Mucosa of stomach (tissue), 1 donor: ENCODE results near the gene PRKN.

Source experiments
- H3K27me3 ChIP-seq: one replicate; pipeline ENCODE4 v1.7.0; 2013; ENCODE audit warnings: mild to moderate bottlenecking, low read length; ENCODE audit not compliant: control insufficient read depth, insufficient read depth
- H3K36me3 ChIP-seq: one replicate; pipeline ENCODE4 v1.7.0; 2013; ENCODE audit warnings: low read length; ENCODE audit not compliant: control insufficient read depth, insufficient read depth
- H3K4me1 ChIP-seq: one replicate; pipeline ENCODE4 v1.7.0; 2013; ENCODE audit warnings: mild to moderate bottlenecking, low read length; ENCODE audit not compliant: control insufficient read depth, insufficient read depth
- H3K4me3 ChIP-seq: one replicate; pipeline ENCODE4 v1.7.0; 2013; ENCODE audit warnings: low read length
- H3K9ac ChIP-seq: one replicate; pipeline ENCODE4 v1.7.0; 2013; ENCODE audit warnings: mild to moderate bottlenecking, low read length, moderate library complexity
- H3K9me3 ChIP-seq: one replicate; pipeline ENCODE4 v1.7.0; 2013; ENCODE audit warnings: mild to moderate bottlenecking, low read length, moderate library complexity; ENCODE audit not compliant: control insufficient read depth
- donor health status: Pancreatic carcinoma.

Gene PRKN

DNA sequence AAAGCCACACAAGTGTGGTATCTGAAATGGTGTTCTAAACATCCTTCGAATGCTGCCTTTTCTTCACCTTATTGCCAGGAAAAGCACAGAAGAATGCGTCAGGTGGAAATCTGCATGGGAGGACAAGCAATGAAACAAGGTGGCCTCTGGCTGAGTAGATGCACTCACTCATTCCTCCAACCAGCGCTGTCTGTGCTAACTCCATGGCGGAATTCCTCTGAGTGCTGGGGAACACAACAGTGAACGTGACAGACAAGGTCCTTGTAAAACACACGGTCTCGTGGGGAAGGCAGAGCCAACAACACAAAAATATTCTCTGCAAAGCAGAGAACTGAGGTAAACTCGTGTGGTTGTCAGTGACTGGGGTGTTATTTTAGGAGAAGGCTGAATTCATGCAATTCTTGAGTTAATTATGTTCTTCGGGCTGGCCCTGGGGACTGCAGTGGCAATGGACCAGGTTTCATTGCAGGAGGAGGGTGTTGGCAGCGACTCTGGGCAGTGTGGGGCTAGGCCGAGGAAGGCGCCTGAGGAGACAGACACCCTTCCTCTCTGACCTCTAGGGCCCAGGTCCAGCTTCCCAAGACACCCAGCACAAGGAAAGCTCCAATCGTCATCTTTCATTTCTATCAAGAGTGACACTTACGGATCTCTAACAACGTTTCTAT lies 339.7 kb downstream of the PRKN start:
- Histone ChIP-seq H3K9me3 (no peaks in the 10 kb centered on the region), H3K9ac (no peak overlapping the region), H3K4me3 (no peak overlapping the region), H3K4me1 (no peaks in the 10 kb centered on the region), H3K36me3 (no peaks in the 10 kb centered on the region), H3K27me3 (no peaks in the 10 kb centered on the region)

DNA sequence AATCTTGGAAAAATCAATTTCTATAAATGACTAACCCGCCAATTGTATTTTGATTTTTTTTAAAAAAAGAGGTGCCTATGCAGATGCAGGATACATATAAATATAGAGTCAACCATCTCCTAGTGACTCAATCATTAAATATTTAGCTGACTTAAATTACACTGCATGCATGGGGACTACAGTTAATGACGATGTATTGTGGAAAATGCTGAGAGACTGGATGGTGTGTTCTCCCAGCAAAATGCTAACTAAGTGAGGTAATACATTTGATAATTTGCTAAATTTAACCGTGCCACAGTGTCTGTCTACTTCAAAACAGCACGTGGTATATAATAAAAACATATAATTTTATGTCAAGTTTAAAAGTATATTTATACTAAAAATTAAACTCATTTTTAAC lies 341.6 kb downstream of the PRKN start:
- no peaks in the 10 kb centered on the region for H3K9me3 ChIP-seq
- no peaks in the 10 kb centered on the region for H3K4me1 ChIP-seq
- no peaks in the 10 kb centered on the region for H3K27me3 ChIP-seq
- H3K36me3 ChIP-seq: no peaks in the 10 kb centered on the region
- H3K4me3 ChIP-seq: no peak overlapping the region
- H3K9ac ChIP-seq: no peak overlapping the region

DNA sequence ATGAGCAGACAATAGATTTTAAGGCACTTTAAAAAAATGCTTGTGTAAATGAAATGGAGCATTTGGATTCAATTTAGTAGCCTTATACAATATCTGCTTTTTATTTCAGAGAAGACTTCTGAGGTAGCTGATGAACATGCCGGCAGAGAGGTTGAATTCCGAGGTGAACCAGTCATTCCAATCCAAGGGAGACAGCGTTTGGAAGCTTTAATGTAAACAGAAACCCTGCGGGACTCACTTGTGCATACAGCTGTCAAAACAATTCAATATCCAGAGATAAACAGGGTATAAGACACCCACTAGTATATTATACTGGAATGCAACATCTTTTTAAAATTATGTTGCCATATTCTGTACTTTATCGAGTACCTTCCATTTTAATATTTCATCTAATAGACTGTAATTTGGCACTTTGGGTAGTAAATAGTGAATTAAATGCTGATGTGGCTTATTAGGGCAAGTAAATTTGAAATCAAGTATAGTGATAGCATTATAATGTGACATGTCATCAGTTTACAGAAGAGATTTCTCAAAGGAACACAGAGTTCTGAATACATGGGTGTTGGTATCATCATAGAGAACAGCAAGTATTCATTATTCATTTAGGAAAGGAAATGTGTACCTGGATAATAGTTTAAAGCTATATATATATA lies 347.7 kb downstream of the PRKN start:
- no peaks in the 10 kb centered on the region for H3K27me3 ChIP-seq
- no peak overlapping the region for H3K4me3 ChIP-seq
- no peaks in the 10 kb centered on the region for H3K36me3 ChIP-seq
- H3K9ac ChIP-seq: no peak overlapping the region
- H3K4me1 ChIP-seq: no peaks in the 10 kb centered on the region
- H3K9me3 ChIP-seq: no peaks in the 10 kb centered on the region

DNA sequence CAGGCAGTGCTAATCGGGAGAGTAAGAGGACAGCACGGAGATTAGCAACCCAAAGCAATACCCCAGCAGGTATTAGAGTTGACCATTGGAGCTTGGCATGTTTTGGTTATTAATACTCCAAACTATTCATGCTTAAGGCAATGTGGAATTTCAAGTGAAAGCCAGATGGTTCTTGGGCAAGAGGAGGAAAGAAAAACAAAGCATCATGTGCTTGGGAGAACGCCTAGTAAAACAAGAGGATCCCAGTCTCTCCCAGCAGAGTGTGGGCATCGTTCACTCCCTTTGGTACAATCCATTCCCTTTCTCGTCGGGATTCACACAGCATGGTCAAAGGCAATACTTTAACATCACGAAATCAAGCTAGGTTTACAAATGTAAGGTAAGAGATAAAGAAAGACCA lies 349.8 kb downstream of the PRKN start:
- Histone ChIP-seq H3K27me3 (no peaks in the 10 kb centered on the region), H3K4me3 (no peak overlapping the region), H3K4me1 (no peaks in the 10 kb centered on the region), H3K36me3 (no peaks in the 10 kb centered on the region), H3K9ac (no peak overlapping the region), H3K9me3 (no peaks in the 10 kb centered on the region)

DNA sequence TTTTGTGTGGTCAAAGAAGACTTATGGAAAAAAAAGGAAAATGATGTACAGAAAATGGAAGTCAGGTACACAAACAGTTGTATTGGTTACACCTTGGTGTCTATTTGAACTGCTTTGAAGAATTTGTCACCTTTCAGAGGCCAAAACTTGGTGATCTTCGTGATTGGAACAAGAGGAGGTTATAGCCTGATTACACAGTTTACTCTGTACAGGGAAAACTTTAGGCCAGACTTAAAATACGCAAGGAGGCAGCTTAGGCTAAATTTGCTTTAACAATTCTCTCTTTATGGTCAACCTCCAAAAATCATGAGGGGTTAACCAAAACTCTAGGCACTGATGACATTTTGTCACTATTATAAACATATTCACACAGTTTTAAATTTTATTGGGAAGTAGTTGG lies 353.7 kb downstream of the PRKN start:
- Histone ChIP-seq H3K36me3 (no peaks in the 10 kb centered on the region), H3K27me3 (no peaks in the 10 kb centered on the region), H3K4me3 (no peak overlapping the region), H3K9me3 (no peaks in the 10 kb centered on the region), H3K4me1 (no peaks in the 10 kb centered on the region), H3K9ac (no peak overlapping the region)

DNA sequence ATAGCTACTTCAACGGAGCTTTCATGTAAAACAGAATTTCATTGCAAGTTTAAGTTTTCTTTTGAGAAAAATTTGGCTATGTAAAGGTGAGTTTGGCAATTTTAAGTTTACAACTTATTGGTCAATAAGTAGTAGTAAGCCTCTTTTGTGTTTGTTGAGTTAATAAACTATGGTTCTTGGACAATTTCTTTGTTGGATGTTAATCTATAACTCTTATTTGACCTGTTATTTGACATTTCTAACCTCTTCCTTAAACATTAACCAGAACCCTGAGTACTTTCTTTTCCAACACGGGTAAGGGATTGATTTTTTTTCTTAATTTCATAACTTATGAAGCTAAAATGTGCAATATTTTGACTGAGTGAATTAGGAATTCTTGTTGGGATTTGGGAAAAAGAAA lies 354.4 kb downstream of the PRKN start:
- Histone ChIP-seq H3K9ac (no peak overlapping the region), H3K4me3 (no peak overlapping the region), H3K4me1 (no peaks in the 10 kb centered on the region), H3K27me3 (no peaks in the 10 kb centered on the region), H3K36me3 (no peaks in the 10 kb centered on the region), H3K9me3 (no peaks in the 10 kb centered on the region)

DNA sequence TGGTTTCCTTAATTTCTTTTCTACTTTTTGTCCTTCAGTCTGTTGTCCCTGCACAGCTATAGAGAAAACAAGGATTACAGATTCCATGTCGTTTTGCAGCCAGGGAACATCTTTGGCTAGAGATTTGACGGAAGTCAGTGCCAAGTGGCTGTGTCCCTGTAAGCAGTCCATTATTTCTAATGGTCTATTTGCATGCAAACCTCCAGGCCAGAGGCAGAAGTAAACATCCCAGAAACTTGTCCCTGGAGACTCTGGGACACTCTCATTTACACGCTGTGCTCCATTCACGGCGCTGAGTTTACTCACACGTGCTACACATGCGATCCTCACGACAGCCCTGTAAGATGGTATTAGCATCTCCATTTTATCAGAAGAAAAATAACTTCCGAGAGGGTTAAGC lies 355.5 kb downstream of the PRKN start:
- H3K27me3 ChIP-seq: no peaks in the 10 kb centered on the region
- H3K9me3 ChIP-seq: no peaks in the 10 kb centered on the region
- H3K9ac ChIP-seq: no peak overlapping the region
- H3K4me1 ChIP-seq: no peaks in the 10 kb centered on the region
- no peak overlapping the region for H3K4me3 ChIP-seq
- no peaks in the 10 kb centered on the region for H3K36me3 ChIP-seq

DNA sequence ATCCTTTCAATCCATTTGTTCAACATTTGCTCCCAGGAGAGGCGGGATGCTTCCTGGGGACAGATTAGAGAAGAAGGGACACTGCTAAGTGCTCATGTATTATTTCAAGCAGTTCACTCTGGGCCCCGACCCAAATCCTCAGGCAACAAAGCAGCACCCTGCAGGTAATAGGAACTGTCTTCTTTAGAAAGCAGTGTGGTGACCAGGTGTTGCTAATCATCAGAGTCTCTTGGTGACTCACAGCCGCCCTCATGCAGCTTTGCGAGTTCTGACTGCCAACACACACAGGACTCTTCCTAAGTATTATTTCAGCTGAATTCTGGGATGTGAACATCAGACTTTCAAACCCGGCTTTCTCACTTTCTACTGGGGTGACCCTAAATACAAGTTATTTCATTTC lies 356.4 kb downstream of the PRKN start:
- no peak overlapping the region for H3K4me3 ChIP-seq
- no peaks in the 10 kb centered on the region for H3K4me1 ChIP-seq
- no peaks in the 10 kb centered on the region for H3K36me3 ChIP-seq
- no peak overlapping the region for H3K9ac ChIP-seq
- no peaks in the 10 kb centered on the region for H3K9me3 ChIP-seq
- H3K27me3 ChIP-seq: no peaks in the 10 kb centered on the region

DNA sequence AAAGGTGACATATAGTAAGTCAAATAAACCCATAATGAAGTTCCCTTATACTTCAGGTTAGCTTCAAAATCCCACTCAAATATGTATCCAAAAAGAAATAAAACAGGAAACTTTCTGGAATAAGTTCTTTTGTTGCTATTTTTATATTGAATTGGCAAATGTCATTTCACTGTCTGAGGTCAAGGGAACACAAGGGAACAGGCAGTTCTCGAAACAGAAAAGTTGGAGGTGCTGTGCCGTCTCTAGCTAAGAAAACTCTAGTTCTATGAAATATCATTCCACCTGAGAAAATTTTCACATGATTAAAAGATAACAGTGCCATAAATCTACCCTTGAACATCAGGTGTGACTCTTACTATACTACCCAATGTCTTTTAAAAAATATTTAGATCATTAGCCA lies 358.5 kb downstream of the PRKN start:
- no peaks in the 10 kb centered on the region for H3K4me1 ChIP-seq
- no peaks in the 10 kb centered on the region for H3K9me3 ChIP-seq
- no peak overlapping the region for H3K4me3 ChIP-seq
- H3K27me3 ChIP-seq: no peaks in the 10 kb centered on the region
- no peaks in the 10 kb centered on the region for H3K36me3 ChIP-seq
- no peak overlapping the region for H3K9ac ChIP-seq

DNA sequence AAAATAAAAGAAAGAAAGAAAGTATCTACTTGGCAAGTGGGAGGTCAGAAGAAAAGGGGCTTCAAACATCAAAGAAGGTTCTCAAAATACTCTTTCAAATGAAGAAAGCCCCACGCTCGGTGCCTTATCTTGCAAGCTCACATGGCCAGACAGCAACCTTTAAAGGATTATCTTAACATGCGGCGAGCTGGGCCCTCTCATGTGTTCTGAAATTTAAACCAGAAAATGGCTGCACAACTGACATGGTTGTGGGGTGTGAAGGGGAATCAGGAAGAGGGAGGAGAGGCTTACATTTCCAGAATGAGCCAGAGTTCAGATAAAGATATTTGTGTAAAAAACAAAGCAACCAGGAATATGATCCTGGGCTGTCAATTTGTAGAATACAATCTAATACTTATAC lies 363.1 kb downstream of the PRKN start:
- Histone ChIP-seq H3K9ac (no peak overlapping the region), H3K4me3 (no peak overlapping the region), H3K9me3 (no peaks in the 10 kb centered on the region), H3K27me3 (no peaks in the 10 kb centered on the region), H3K4me1 (no peaks in the 10 kb centered on the region), H3K36me3 (no peaks in the 10 kb centered on the region)

DNA sequence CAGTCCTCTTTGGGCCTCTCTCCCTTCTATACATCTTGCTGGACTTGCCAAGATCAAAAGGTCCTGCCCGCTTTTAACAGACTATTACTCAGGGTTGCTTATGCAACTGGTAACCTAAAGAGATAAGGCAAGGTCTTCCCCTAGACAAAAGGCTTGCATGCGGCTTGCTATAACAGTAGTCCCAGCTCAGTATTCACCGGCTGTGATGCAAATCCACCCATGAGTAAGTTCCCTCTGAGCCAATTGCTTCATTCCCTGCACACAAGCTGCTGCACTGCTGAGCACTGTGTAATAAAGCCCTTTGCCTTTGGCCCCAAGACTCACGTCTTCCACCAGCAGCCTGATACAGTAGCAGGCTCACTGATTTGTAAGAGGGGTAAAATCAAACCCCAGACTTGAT lies 363.8 kb downstream of the PRKN start:
- Histone ChIP-seq H3K4me3 (no peak overlapping the region), H3K27me3 (no peaks in the 10 kb centered on the region), H3K4me1 (no peaks in the 10 kb centered on the region), H3K9me3 (no peaks in the 10 kb centered on the region), H3K9ac (no peak overlapping the region), H3K36me3 (no peaks in the 10 kb centered on the region)

DNA sequence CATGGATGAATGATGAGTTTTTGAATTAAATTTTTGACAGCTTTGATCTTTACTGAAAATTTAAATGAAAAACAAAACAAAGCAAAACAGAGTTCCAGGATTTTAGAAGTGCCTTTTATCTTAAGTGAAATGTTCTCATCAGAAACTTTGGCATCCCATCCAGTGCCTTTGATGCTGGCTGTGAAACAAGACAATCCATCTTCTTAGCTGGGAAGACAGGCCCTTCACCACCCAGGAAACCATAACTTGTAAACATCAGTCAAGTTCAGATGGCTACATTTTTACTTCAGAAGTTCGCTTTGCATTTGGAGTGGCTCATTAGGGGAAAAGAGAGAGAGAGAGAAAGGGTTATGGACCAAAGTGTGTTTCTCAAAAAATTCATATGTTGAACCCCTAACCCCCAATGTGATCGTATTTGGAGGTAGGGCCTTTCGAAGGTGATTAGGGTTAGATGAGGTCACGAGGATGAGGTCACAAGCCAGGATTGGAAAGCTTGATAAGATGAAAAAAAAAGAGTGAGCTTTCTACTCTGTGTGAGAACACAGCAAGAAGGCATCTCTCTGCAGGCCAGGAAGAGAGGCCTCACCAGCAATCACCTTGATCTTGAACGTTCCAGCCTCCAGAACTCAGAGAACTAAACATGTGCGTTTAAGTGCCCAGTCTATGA lies 366.5 kb downstream of the PRKN start:
- Histone ChIP-seq H3K9ac (no peak overlapping the region), H3K9me3 (no peaks in the 10 kb centered on the region), H3K36me3 (no peaks in the 10 kb centered on the region), H3K4me3 (no peak overlapping the region), H3K4me1 (no peaks in the 10 kb centered on the region), H3K27me3 (no peaks in the 10 kb centered on the region)
